Measurements from ENCODE around the gene MMS22L.
A peak's percentile ranks its signal among the peaks of the same experiment; 100 is the strongest.

The MMS22L gene

GRCh38 chr6:97109444-97109843, 173.6 kb downstream of the MMS22L start:
- Mint-ChIP-seq H3K27ac (no peak overlapping the region), H3K27me3 (ENCODE audit: low read depth) (peaks cover 3% of the 10 kb centered on the region), H3K9me3 (no peaks in the 10 kb centered on the region), H3K36me3 (ENCODE audit: low read depth) (no peaks in the 10 kb centered on the region), H3K4me1 (ENCODE audit: low read depth) (peaks cover 17% of the 10 kb centered on the region), H3K4me3 (no peak overlapping the region)
- no peak for DNase-seq (ENCODE audit: low spot score)

DNA sequence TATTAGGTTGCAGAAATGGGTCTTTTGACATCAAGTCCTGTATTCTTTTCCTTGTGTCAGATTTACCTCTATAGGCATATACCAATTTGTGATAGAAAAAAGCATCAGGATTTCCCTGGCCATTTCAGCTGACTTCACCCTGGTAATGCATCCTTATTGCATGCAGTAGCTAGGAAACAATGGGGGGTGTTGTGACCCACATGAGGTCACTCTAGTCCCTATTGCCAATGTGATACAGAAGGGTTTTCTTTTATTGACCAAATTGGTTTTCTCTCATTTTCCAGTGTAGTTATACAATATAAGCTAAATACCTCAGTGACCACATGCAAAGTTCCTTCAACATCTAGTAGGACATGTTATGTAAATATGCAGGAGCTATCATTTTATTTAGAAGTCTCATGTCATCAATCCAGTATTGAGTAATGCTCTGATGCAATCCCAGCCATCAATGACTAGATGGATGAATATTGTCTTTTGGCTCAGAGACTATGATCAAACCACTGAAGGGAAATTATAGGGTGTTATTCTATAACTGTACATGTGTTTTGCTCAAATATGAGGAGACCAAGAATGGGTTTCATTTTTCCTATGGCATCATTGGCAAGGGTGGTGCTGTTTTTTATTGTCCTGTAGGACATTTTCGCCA, 180.7 kb downstream of the MMS22L start:
- no peak for DNase-seq (ENCODE audit: low spot score)
- Mint-ChIP-seq H3K27me3 (ENCODE audit: low read depth) (peaks cover 3% of the 10 kb centered on the region), H3K4me1 (ENCODE audit: low read depth) (peaks cover 10% of the 10 kb centered on the region), H3K36me3 (ENCODE audit: low read depth) (no peaks in the 10 kb centered on the region), H3K4me3 (no peak overlapping the region), H3K27ac (no peak overlapping the region), H3K9me3 (no peaks in the 10 kb centered on the region)

- Mint-ChIP-seq H3K4me3 (no peak overlapping the region), H3K4me1 (ENCODE audit: low read depth) (peaks cover 9% of the 10 kb centered on the region), H3K27ac (no peak overlapping the region), H3K9me3 (no peaks in the 10 kb centered on the region), H3K36me3 (ENCODE audit: low read depth) (no peaks in the 10 kb centered on the region), H3K27me3 (ENCODE audit: low read depth) (peaks cover 3% of the 10 kb centered on the region)
- DNase-seq (ENCODE audit: low spot score): no peak
These were observed 182.3 kb downstream of the MMS22L start for GRCh38 chr6:97100696-97101095.

GRCh38 chr6:97097068-97098047, 185.7 kb downstream of the MMS22L start:
- H3K4me1 Mint-ChIP-seq (ENCODE audit: low read depth): peaks cover 5% of the 10 kb centered on the region
- DNase-seq (ENCODE audit: low spot score): no peak
- no peaks in the 10 kb centered on the region for H3K9me3 Mint-ChIP-seq
- no peaks in the 10 kb centered on the region for H3K36me3 Mint-ChIP-seq (ENCODE audit: low read depth)
- peak overlapping the region; percentile 29 for H3K4me3 Mint-ChIP-seq
- H3K27me3 Mint-ChIP-seq (ENCODE audit: low read depth): no peaks in the 10 kb centered on the region
- H3K27ac Mint-ChIP-seq: no peak overlapping the region

DNA sequence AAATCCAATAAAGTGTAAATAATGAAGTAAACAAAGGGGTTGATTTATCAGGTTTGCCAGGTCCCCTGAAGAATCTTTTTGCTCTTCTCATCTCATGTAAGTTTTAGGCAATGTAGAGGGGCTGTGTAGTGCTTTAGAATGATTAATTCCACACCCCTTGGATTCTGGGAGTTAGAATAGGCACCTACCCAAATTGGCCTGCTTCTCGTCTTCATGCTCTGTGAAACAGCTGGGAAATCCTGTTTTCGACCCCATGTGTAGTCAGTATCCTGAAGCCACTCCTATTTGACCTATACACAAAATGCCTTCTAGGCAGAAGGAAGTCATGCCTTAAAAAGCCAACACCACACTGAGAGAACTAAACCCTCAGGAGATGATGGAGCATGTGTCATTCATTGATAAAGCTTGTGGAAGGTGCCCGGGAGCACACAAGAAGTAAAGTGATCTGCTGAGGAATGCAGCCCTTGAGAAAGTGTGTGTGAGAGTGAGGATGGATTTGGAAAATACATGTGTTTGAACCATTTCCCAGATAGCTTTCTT, 187.6 kb downstream of the MMS22L start:
- no peaks in the 10 kb centered on the region for H3K9me3 Mint-ChIP-seq
- H3K4me3 Mint-ChIP-seq: no peak overlapping the region
- H3K27ac Mint-ChIP-seq: no peak overlapping the region
- no peaks in the 10 kb centered on the region for H3K27me3 Mint-ChIP-seq (ENCODE audit: low read depth)
- H3K36me3 Mint-ChIP-seq (ENCODE audit: low read depth): no peaks in the 10 kb centered on the region
- no peak for DNase-seq (ENCODE audit: low spot score)
- peaks cover 5% of the 10 kb centered on the region for H3K4me1 Mint-ChIP-seq (ENCODE audit: low read depth)

GRCh38 chr6:97094376-97094775, 188.6 kb downstream of the MMS22L start:
- Mint-ChIP-seq H3K27ac (no peak overlapping the region), H3K4me1 (ENCODE audit: low read depth) (peaks cover 5% of the 10 kb centered on the region), H3K4me3 (no peak overlapping the region), H3K27me3 (ENCODE audit: low read depth) (no peaks in the 10 kb centered on the region), H3K36me3 (ENCODE audit: low read depth) (no peaks in the 10 kb centered on the region), H3K9me3 (no peaks in the 10 kb centered on the region)
- no peak for DNase-seq (ENCODE audit: low spot score)

DNA sequence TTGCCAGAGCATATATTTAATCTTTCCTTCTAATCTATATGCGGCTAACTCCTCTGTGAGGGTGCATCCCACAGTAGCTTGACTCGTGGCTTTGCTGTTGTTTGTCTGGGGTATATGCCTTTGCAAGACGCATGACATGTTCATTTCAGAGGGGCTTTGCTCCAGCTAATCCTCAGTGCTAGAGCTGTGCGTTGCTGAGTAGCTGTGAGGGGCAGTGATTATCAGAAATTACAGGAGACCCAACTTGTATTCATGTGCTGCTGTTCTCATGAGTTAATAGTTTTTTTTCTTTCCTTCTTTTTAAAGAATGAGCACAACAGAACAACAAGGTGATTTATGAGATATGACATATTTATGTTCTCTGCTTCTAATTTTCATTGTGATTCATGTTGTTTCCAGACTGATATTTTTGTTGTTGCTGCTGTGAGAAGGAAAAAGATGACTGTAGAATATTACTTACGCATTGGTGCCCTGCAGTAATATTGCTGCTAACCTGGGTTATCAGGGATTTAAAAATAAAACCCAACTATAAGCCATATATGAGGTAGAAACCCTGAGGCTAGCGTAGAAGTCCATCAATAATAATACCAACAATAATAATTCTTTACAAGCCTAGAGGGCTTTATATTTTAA, 190.2 kb downstream of the MMS22L start:
- Mint-ChIP-seq H3K36me3 (ENCODE audit: low read depth) (no peaks in the 10 kb centered on the region), H3K27ac (no peak overlapping the region), H3K4me3 (no peak overlapping the region), H3K4me1 (ENCODE audit: low read depth) (peaks cover 4% of the 10 kb centered on the region), H3K9me3 (no peaks in the 10 kb centered on the region), H3K27me3 (ENCODE audit: low read depth) (no peaks in the 10 kb centered on the region)
- DNase-seq (ENCODE audit: low spot score): no peak
